Calu3 (cell line): Measurements from ENCODE around the gene CBL. TPM values are rescaled to one million over a fixed set of nuclear protein-coding genes. Genes with fewer than 3 reads are reported as not detected.

Source experiments
- BruUV-seq: library from RNA; stranded (reverse); fragments of 400-500 nt; replicated peaks from 2 replicates; lab custom pipeline; 2021; lab: Mats Ljungman, UMichigan
- CTCF ChIA-PET: fragments of 300-600 bp; sonication (Branson Sonifier 250); formaldehyde crosslinking; loops from one replicate; lab custom pipeline; 2022; ENCODE audit warnings: antibody characterized with exemption; lab: Charles Lee
- DNase-seq: peaks from one replicate; pipeline ENCODE4 v3.0.0; 2022
- H3K27ac Mint-ChIP-seq: one replicate; pipeline ENCODE4 v1.8.0; 2022; ENCODE audit warnings: mixed read lengths; ENCODE audit not compliant: unreplicated experiment
- H3K27me3 Mint-ChIP-seq: one replicate; pipeline ENCODE4 v1.8.0; 2022; ENCODE audit warnings: mixed read lengths; ENCODE audit not compliant: unreplicated experiment
- H3K36me3 Mint-ChIP-seq: one replicate; pipeline ENCODE4 v1.8.0; 2022; ENCODE audit warnings: mild to moderate bottlenecking, moderate library complexity, mixed read lengths; ENCODE audit not compliant: insufficient read depth, unreplicated experiment
- H3K4me1 Mint-ChIP-seq: one replicate; pipeline ENCODE4 v1.8.0; 2022; ENCODE audit warnings: mild to moderate bottlenecking, low read depth, mixed read lengths; ENCODE audit not compliant: unreplicated experiment
- H3K4me3 Mint-ChIP-seq: one replicate; pipeline ENCODE4 v1.8.0; 2022; ENCODE audit warnings: mild to moderate bottlenecking, low read depth, moderate library complexity, mixed read lengths; ENCODE audit not compliant: unreplicated experiment
- H3K9me3 Mint-ChIP-seq: one replicate; pipeline ENCODE4 v1.8.0; 2022; ENCODE audit warnings: low read depth, mixed read lengths; ENCODE audit not compliant: unreplicated experiment
- CTCF ChIP-seq: fragments of 200-600 bp; IDR thresholded peaks from one replicate; pipeline ENCODE4 v1.8.0; 2022; ENCODE audit warnings: antibody characterized with exemption; ENCODE audit not compliant: unreplicated experiment
- intact Hi-C: fragments of 100-400 bp; cut with micrococcal nuclease; formaldehyde crosslinking; loops from one replicate; pipeline ENCODE4 v1.10.0; 2022; ENCODE audit not compliant: unreplicated experiment
- total RNA-seq: library from RNA; stranded (reverse); gene quantifications from 2 replicates; pipeline ENCODE4 v1.2.3, GENCODE V29; 2022

Gene CBL
- total RNA-seq, 1 experiment from 2014 or later = 15.9 TPM

- Mint-ChIP-seq H3K4me3 (no peak overlapping the region), H3K36me3 (no peaks in the 10 kb centered on the region), H3K4me1 (no peaks in the 10 kb centered on the region), H3K27me3 (no peaks in the 10 kb centered on the region), H3K27ac (no peak overlapping the region), H3K9me3 (no peaks in the 10 kb centered on the region)
- no peak for TF ChIP-seq CTCF
- intact Hi-C loops = no loop called here
- no peak for DNase-seq
- BruUV-seq = no TSS peak
- CTCF ChIA-PET = no interaction called here
Measured at GRCh38 chr11:119307974-119308373, 101.8 kb downstream of the CBL start.

- Mint-ChIP-seq H3K27me3 (no peaks in the 10 kb centered on the region), H3K4me3 (no peak overlapping the region), H3K9me3 (no peaks in the 10 kb centered on the region), H3K36me3 (no peaks in the 10 kb centered on the region), H3K4me1 (no peaks in the 10 kb centered on the region), H3K27ac (no peak overlapping the region)
- no TSS peak for BruUV-seq
- CTCF ChIA-PET = no interaction called here
- DNase-seq = no peak
- no peak for TF ChIP-seq CTCF
- intact Hi-C loops = no loop called here
Measured at GRCh38 chr11:119309411-119309810, 103.3 kb downstream of the CBL start.

- Mint-ChIP-seq H3K27me3 (no peaks in the 10 kb centered on the region), H3K36me3 (no peaks in the 10 kb centered on the region), H3K9me3 (no peaks in the 10 kb centered on the region), H3K4me3 (no peak overlapping the region), H3K4me1 (no peaks in the 10 kb centered on the region), H3K27ac (no peak overlapping the region)
- DNase-seq = no peak
- BruUV-seq = no TSS peak
- TF ChIP-seq CTCF = no peak
- intact Hi-C loops = no loop called here
- CTCF ChIA-PET = no interaction called here
Measured at GRCh38 chr11:119309953-119310681, 104.0 kb downstream of the CBL start.

GRCh38 chr11:119310682-119311052 lies 104.5 kb downstream of the CBL start:
- CTCF ChIA-PET = interaction anchor here (0.6 kb wide), 1 partner anchor 710 kb away, joined by 3 read pairs; no protein-coding TSS in a partner anchor
- Mint-ChIP-seq H3K4me3 (no peak overlapping the region), H3K27ac (no peak overlapping the region), H3K36me3 (peaks cover 4% of the 10 kb centered on the region), H3K9me3 (no peaks in the 10 kb centered on the region), H3K27me3 (no peaks in the 10 kb centered on the region), H3K4me1 (no peaks in the 10 kb centered on the region)
- intact Hi-C loops = no loop called here
- no peak for TF ChIP-seq CTCF
- BruUV-seq = no TSS peak
- no peak for DNase-seq
